ENCODE results near the gene VCAN.

VCAN gene

GRCh38 chr5:83494666-83495065 is 23.1 kb downstream of the VCAN start:
- DNase-seq (ENCODE audit: low read depth in 2 of 2), result no peak

- DNase-seq (ENCODE audit: low read depth in 2 of 2), result no peak
Observed at GRCh38 chr5:83496626-83497025, 25.1 kb downstream of the VCAN start.

- DNase-seq (ENCODE audit: low read depth in 2 of 2), result no peak
Observed at GRCh38 chr5:83498585-83498984, 27.0 kb downstream of the VCAN start.

- no peak for DNase-seq (ENCODE audit: low read depth in 2 of 2)
Observed at GRCh38 chr5:83503662-83504061, 32.1 kb downstream of the VCAN start.

GRCh38 chr5:83507431-83507830 is 35.9 kb downstream of the VCAN start:
- DNase-seq (ENCODE audit: low read depth in 2 of 2), result no peak

GRCh38 chr5:83509540-83509939 is 38.0 kb downstream of the VCAN start:
- DNase-seq (ENCODE audit: low read depth in 2 of 2), result no peak

- no peak for DNase-seq (ENCODE audit: low read depth in 2 of 2)
Observed at GRCh38 chr5:83510260-83510659, 38.7 kb downstream of the VCAN start.

- no peak for DNase-seq (ENCODE audit: low read depth in 2 of 2)
Observed at GRCh38 chr5:83512061-83512745, 40.7 kb downstream of the VCAN start.

- no peak for DNase-seq (ENCODE audit: low read depth in 2 of 2)
Observed at GRCh38 chr5:83513081-83513480, 41.5 kb downstream of the VCAN start.

- no peak for DNase-seq (ENCODE audit: low read depth in 2 of 2)
Observed at GRCh38 chr5:83513491-83513890, 41.9 kb downstream of the VCAN start.

- no peak for DNase-seq (ENCODE audit: low read depth in 2 of 2)
Observed at GRCh38 chr5:83516377-83516776, 44.8 kb downstream of the VCAN start.

- DNase-seq (ENCODE audit: low read depth in 2 of 2), result no peak
Observed at GRCh38 chr5:83517072-83517687, 45.6 kb downstream of the VCAN start.

GRCh38 chr5:83517688-83518085 is 46.1 kb downstream of the VCAN start:
- no peak for DNase-seq (ENCODE audit: low read depth in 2 of 2)

GRCh38 chr5:83518319-83519061 is 46.9 kb downstream of the VCAN start:
- no peak for DNase-seq (ENCODE audit: low read depth in 2 of 2)

- no peak for DNase-seq (ENCODE audit: low read depth in 2 of 2)
Observed at GRCh38 chr5:83522446-83522845, 50.9 kb downstream of the VCAN start.

- no peak for DNase-seq (ENCODE audit: low read depth in 2 of 2)
Observed at GRCh38 chr5:83523929-83524328, 52.4 kb downstream of the VCAN start.

GRCh38 chr5:83524345-83524744 is 52.8 kb downstream of the VCAN start:
- no peak for DNase-seq (ENCODE audit: low read depth in 2 of 2)

GRCh38 chr5:83524991-83525390 is 53.4 kb downstream of the VCAN start:
- DNase-seq (ENCODE audit: low read depth in 2 of 2), result no peak

- DNase-seq (ENCODE audit: low read depth in 2 of 2), result no peak
Observed at GRCh38 chr5:83526289-83526688, 54.7 kb downstream of the VCAN start.

- DNase-seq (ENCODE audit: low read depth in 2 of 2), result no peak
Observed at GRCh38 chr5:83527221-83527620, 55.7 kb downstream of the VCAN start.

GRCh38 chr5:83527722-83528438 is 56.3 kb downstream of the VCAN start:
- DNase-seq (ENCODE audit: low read depth in 2 of 2), result no peak

GRCh38 chr5:83528439-83528769 is 56.9 kb downstream of the VCAN start:
- no peak for DNase-seq (ENCODE audit: low read depth in 2 of 2)

- no peak for DNase-seq (ENCODE audit: low read depth in 2 of 2)
Observed at GRCh38 chr5:83530193-83530592, 58.6 kb downstream of the VCAN start.
